ENCODE measurements around the gene CYB561D1. TPM values are rescaled to one million over a fixed set of nuclear protein-coding genes. Genes with fewer than 3 reads are reported as not detected.

Gene CYB561D1
- total and polyA plus RNA-seq, 2 of the 13 experiments (the other 11 are each of a cell fraction or from before 2014, with no cell fraction given), result 3.9 to 4.1 TPM

- peak in 1 of 2 experiments; percentile 45; a peak in 1 of 4 replicates for TF ChIP-seq REST (IDR thresholded peaks at IDR 0.05; ENCODE audit: borderline replicate concordance in 1 of 2, low read depth in 1 of 2, low read length in 2 of 2)
- TF ChIP-seq ZNF138 (CRISPR knock-in tag; IDR thresholded peaks at IDR 0.05; ENCODE audit: low read depth), result 0 out of 2 replicates have a peak, but pooled peaks have one; percentile 77
- TF ChIP-seq ZNF574 (CRISPR knock-in tag; IDR thresholded peaks at IDR 0.05), result peak; percentile 93
- TF ChIP-seq ZNF607 (CRISPR knock-in tag; IDR thresholded peaks at IDR 0.05; ENCODE audit: borderline replicate concordance), result peak; percentile 85
- TF ChIP-seq ASH2L (IDR thresholded peaks at IDR 0.05; ENCODE audit: insufficient read length, low read depth, low read length), result peak; percentile 86
- peak; percentile 91 for TF ChIP-seq ZFY (CRISPR knock-in tag; IDR thresholded peaks at IDR 0.05)
- TF ChIP-seq ISL2 (CRISPR knock-in tag; IDR thresholded peaks at IDR 0.05), result peak; percentile 60
- peak; percentile 52 for TF ChIP-seq ZNF331 (CRISPR knock-in tag; IDR thresholded peaks at IDR 0.05)
- no peak; the same call in 1 of the 2 replicates for TF ChIP-seq ZHX2 (IDR thresholded peaks at IDR 0.05; ENCODE audit: low read depth)
- no peak for TF ChIP-seq ZHX2 (CRISPR knock-in tag; IDR thresholded peaks at IDR 0.05; ENCODE audit: borderline replicate concordance)
- no peak for TF ChIP-seq NCOA1 (CRISPR knock-in tag; IDR thresholded peaks at IDR 0.05)
- TF ChIP-seq FOXO4 (CRISPR knock-in tag; conservative IDR thresholded peaks at IDR 0.05), result no peak
- TF ChIP-seq ZSCAN21 (CRISPR knock-in tag; IDR thresholded peaks at IDR 0.05; ENCODE audit: borderline replicate concordance), result peak; percentile 56; the same call in 1 of the 2 replicates
Measured at GRCh38 chr1:109548321-109549267, 54.7 kb downstream of the CYB561D1 start, which contains the start of gene GNAI3 (continued).
